HepG2 (cell line): ENCODE measurements around the gene KCNMA1. TPM values are rescaled to one million over a fixed set of nuclear protein-coding genes. Genes with fewer than 3 reads are reported as not detected.

ENCODE experiments used
- ATAC-seq: fragments of 200-7000 bp; cut with Tn5 transposase; 3 replicates; pipeline ENCODE4 v1.9.1; 2020; ENCODE audit warnings: mild to moderate bottlenecking, moderate library complexity
- BruUV-seq: library from RNA; stranded (reverse); fragments of 400-500 nt; replicated peaks from 2 replicates; lab custom pipeline; 2021; lab: Mats Ljungman, UMichigan
- CTCF ChIA-PET: fragments of 300-600 bp; formaldehyde crosslinking; extraction: SDS; loops from one replicate; lab custom pipeline; 2021; ENCODE audit warnings: low total read pairs, inconsistent platforms, low intra/inter-chr PET ratio; lab: Yijun Ruan, JAX
- POLR2A ChIA-PET: fragments of 350-600 bp; sonication (Branson Sonifier 250); formaldehyde crosslinking; loops from one replicate; lab custom pipeline; 2020; ENCODE audit warnings: antibody characterized with exemption, inconsistent platforms; lab: Yijun Ruan, JAX
- DNase-seq: peaks from one replicate; pipeline ENCODE4 v3.0.0-alpha.2; 2015; ENCODE audit warnings: low spot score
- FAIRE-seq: peaks from 3 replicates; lab custom pipeline; 2011; peaks lifted over from hg19 to GRCh38; lab: Jason Lieb, UNC
- H2AFZ ChIP-seq: one replicate; pipeline ENCODE4 v1.6.1; 2011; ENCODE audit warnings: low read length, inconsistent platforms
- H3K27ac ChIP-seq: fragments of 300-600 bp; 3 replicates; pipeline ENCODE4 v1.8.0; 2011; ENCODE audit warnings: mixed run types, mild to moderate bottlenecking, mixed read lengths, low read length, inconsistent platforms; ENCODE audit not compliant: insufficient read depth; ENCODE audit errors: extremely low read length
- H3K27me3 ChIP-seq, 2 experiments: fragments of 200-600 bp in 1 of 2; 2 replicates in 1 of 2; 3 replicates in 1 of 2; pipeline versions ENCODE4 v1.6.0 to v1.8.0; 2011; ENCODE audit warnings: low read length in 2 of 2, mild to moderate bottlenecking in 2 of 2, moderate library complexity in 2 of 2, inconsistent platforms in 1 of 2; ENCODE audit not compliant: insufficient read depth in 2 of 2, control insufficient read depth in 1 of 2
- H3K36me3 ChIP-seq, 2 experiments: fragments of 200-600 bp in 1 of 2; replicated peaks in 1 of 2; 2 replicates in 1 of 2; 3 replicates in 1 of 2; pipeline versions ENCODE4 v1.5.1 to v1.8.0; 2011; ENCODE audit warnings: low read length in 2 of 2, inconsistent platforms in 1 of 2; ENCODE audit not compliant: insufficient read depth in 2 of 2, control insufficient read depth in 1 of 2
- H3K4me1 ChIP-seq: 2 replicates; pipeline ENCODE4 v1.5.1; 2012; ENCODE audit warnings: low read length, inconsistent platforms; ENCODE audit not compliant: insufficient read depth
- H3K4me2 ChIP-seq: 2 replicates; pipeline ENCODE4 v1.6.0; 2011; ENCODE audit warnings: low read depth, low read length, inconsistent platforms
- H3K4me3 ChIP-seq, 3 experiments: fragments of 200-600 bp in 1 of 3; sonication (generic), shearing (Covaris generic) in 1 of 3; replicated peaks in 1 of 3; 2 replicates each; pipeline ENCODE4 v1.5.1; 2011 to 2016; ENCODE audit warnings: low read length in 3 of 3, inconsistent platforms in 2 of 3, low read depth in 2 of 3, mild to moderate bottlenecking in 2 of 3, control low read depth in 1 of 3, mixed read lengths in 1 of 3; ENCODE audit not compliant: insufficient read depth in 1 of 3
- H3K79me2 ChIP-seq: one replicate; pipeline ENCODE4 v1.6.1; 2011; ENCODE audit warnings: low read length, inconsistent platforms; ENCODE audit not compliant: insufficient read depth
- H3K9ac ChIP-seq: 2 replicates; pipeline ENCODE4 v1.6.0; 2011; ENCODE audit warnings: mild to moderate bottlenecking, low read depth, low read length, inconsistent platforms; ENCODE audit not compliant: insufficient read depth
- H3K9me3 ChIP-seq: 2 replicates; pipeline ENCODE4 v1.5.1; 2012; ENCODE audit warnings: mild to moderate bottlenecking, low read length
- H4K20me1 ChIP-seq: 2 replicates; pipeline ENCODE4 v1.6.0; 2011; ENCODE audit warnings: inconsistent platforms, mild to moderate bottlenecking, low read length, moderate library complexity; ENCODE audit not compliant: insufficient read depth
- GATAD1 ChIP-seq: IDR thresholded peaks from 2 replicates; pipeline ENCODE4 v1.6.1; 2016; ENCODE audit warnings: missing genetic modification reagents, missing compliant biosample characterization
- MED1 ChIP-seq: sonication (generic); formaldehyde crosslinking; IDR thresholded peaks from 2 replicates; pipeline ENCODE4 v1.4.0; 2020; ENCODE audit warnings: missing genetic modification reagents
- SRSF4 ChIP-seq: fragments of 200-400 bp; formaldehyde crosslinking; IDR thresholded peaks from one replicate; pipeline ENCODE4 v1.6.1; 2018; ENCODE audit warnings: mild to moderate bottlenecking, low read depth, low read length, moderate library complexity; ENCODE audit not compliant: poor library complexity, severe bottlenecking
- THAP8 ChIP-seq: sonication (generic); formaldehyde crosslinking; IDR thresholded peaks from 2 replicates; pipeline ENCODE4 v1.5.1; 2020; ENCODE audit warnings: missing genetic modification reagents, mild to moderate bottlenecking, borderline replicate concordance
- TIGD3 ChIP-seq: sonication (generic); formaldehyde crosslinking; IDR thresholded peaks from 2 replicates; pipeline ENCODE4 v1.5.1; 2020; ENCODE audit warnings: mild to moderate bottlenecking, missing genetic modification reagents, borderline replicate concordance
- ZFP1 ChIP-seq: IDR thresholded peaks from 2 replicates; pipeline ENCODE4 v1.6.1; 2016
- ZNF335 ChIP-seq: sonication (generic); formaldehyde crosslinking; IDR thresholded peaks from 2 replicates; pipeline ENCODE4 v1.4.0; 2020; ENCODE audit warnings: missing genetic modification reagents
- WGBS: methylation state at CpG from one replicate; pipeline ENCODE4 v1.1.6; 2017; ENCODE audit warnings: low lambda C conversion rate; 5-methylcytosine and 5-hydroxymethylcytosine counted together
- in situ Hi-C: cut with HindIII; loops from 2 replicates; pipeline ENCODE4 v1.10.0; 2017; ENCODE audit warnings: low pct_unique_long_range_greater_than_20kb; ENCODE audit not compliant: extremely low pct_ligation_motif_present
- intact Hi-C: fragments of 100-400 bp; cut with micrococcal nuclease; formaldehyde crosslinking; loops from one replicate; pipeline ENCODE4 v1.10.0; 2022; ENCODE audit not compliant: unreplicated experiment
- polyA plus RNA-seq, 8 experiments: library from polyadenylated mRNA; depleted of rRNA in 3 of 8; stranded (reverse) in 7 of 8; unstranded in 1 of 8; fragments of >200 nt; fragmentation: Illumina TruSeq in 4 of 8; extraction: Trizol in 4 of 8; gene quantifications; 2 replicates each; pipeline versions ENCODE4 v1.2.1 to v1.2.3, GENCODE V29; 2011 to 2016; ENCODE audit warnings: low read depth in 4 of 8, missing spikeins in 1 of 8, mixed read lengths in 1 of 8; ENCODE audit not compliant: insufficient read depth in 1 of 8
- total RNA-seq, 5 experiments: library from RNA; depleted of rRNA; stranded (reverse); fragments of >200 nt; fragmentation: Illumina TruSeq; extraction: Trizol; gene quantifications; 2 replicates each; pipeline ENCODE4 v1.2.3, GENCODE V29; 2016; ENCODE audit warnings: low read depth in 1 of 5
- TF ChIP-seq, protein P1 (sequence below): sonication (generic); formaldehyde crosslinking; IDR thresholded peaks from 2 replicates; pipeline ENCODE4 v1.4.0; 2020; ENCODE audit warnings: missing genetic modification reagents
- TF ChIP-seq, protein P2 (sequence below): sonication (generic); formaldehyde crosslinking; IDR thresholded peaks from 2 replicates; pipeline ENCODE4 v1.5.1; 2020; ENCODE audit warnings: mild to moderate bottlenecking, moderate library complexity, missing genetic modification reagents

KCNMA1 gene
- total and polyA plus RNA-seq, 2 of the 13 experiments (the other 11 are each of a cell fraction or from before 2014, with no cell fraction given) = 0.02 TPM; not detected in 1

DNA sequence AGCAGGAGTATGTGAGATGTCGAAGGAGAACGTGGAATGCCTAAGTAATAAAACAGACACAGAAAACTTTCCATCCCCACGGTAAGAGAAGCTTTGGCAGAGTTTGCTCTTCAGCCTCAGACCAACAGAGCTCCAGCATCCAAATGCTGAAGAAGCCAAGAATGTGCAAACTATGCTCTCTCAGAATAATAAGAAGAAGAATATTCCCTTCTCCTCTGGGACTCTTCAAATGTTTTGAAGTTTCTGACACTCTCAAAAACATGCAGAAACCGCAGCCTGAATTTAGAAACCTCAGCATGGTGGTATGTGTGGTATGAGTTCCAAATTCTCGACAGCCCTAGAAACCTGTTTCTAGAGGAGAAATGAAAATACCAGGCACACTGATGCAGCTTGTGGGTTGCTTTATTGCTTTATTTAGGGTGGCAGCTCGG, 113.3 kb downstream of the KCNMA1 start:
- in situ Hi-C loops = no loop called here
- DNase-seq (no peak), ATAC-seq (no peak), FAIRE-seq (no peak)
- intact Hi-C loops = no loop called here
- WGBS = 0% methylated on average over 6 of the region's 6 CpGs
- no peak overlapping the region for H3K4me2 ChIP-seq
- TF ChIP-seq, protein P1, sequence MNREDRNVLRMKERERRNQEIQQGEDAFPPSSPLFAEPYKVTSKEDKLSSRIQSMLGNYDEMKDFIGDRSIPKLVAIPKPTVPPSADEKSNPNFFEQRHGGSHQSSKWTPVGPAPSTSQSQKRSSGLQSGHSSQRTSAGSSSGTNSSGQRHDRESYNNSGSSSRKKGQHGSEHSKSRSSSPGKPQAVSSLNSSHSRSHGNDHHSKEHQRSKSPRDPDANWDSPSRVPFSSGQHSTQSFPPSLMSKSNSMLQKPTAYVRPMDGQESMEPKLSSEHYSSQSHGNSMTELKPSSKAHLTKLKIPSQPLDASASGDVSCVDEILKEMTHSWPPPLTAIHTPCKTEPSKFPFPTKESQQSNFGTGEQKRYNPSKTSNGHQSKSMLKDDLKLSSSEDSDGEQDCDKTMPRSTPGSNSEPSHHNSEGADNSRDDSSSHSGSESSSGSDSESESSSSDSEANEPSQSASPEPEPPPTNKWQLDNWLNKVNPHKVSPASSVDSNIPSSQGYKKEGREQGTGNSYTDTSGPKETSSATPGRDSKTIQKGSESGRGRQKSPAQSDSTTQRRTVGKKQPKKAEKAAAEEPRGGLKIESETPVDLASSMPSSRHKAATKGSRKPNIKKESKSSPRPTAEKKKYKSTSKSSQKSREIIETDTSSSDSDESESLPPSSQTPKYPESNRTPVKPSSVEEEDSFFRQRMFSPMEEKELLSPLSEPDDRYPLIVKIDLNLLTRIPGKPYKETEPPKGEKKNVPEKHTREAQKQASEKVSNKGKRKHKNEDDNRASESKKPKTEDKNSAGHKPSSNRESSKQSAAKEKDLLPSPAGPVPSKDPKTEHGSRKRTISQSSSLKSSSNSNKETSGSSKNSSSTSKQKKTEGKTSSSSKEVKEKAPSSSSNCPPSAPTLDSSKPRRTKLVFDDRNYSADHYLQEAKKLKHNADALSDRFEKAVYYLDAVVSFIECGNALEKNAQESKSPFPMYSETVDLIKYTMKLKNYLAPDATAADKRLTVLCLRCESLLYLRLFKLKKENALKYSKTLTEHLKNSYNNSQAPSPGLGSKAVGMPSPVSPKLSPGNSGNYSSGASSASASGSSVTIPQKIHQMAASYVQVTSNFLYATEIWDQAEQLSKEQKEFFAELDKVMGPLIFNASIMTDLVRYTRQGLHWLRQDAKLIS (CRISPR knock-in tag) = no peak
- no peaks in the 10 kb centered on the region for H3K36me3 ChIP-seq
- H3K4me3 ChIP-seq = no peak overlapping the region
- H4K20me1 ChIP-seq = no peaks in the 10 kb centered on the region
- no peaks in the 10 kb centered on the region; a peak in 1 of 5 replicates for H3K27me3 ChIP-seq
- ChIA-PET CTCF (no interaction called here), POLR2A (no interaction called here)
- H2AFZ ChIP-seq = no peak overlapping the region
- no peaks in the 10 kb centered on the region for H3K4me1 ChIP-seq
- no TSS peak for BruUV-seq
- H3K79me2 ChIP-seq = no peaks in the 10 kb centered on the region
- no peak overlapping the region for H3K9ac ChIP-seq
- H3K9me3 ChIP-seq = no peaks in the 10 kb centered on the region
- no peak overlapping the region for H3K27ac ChIP-seq

DNA sequence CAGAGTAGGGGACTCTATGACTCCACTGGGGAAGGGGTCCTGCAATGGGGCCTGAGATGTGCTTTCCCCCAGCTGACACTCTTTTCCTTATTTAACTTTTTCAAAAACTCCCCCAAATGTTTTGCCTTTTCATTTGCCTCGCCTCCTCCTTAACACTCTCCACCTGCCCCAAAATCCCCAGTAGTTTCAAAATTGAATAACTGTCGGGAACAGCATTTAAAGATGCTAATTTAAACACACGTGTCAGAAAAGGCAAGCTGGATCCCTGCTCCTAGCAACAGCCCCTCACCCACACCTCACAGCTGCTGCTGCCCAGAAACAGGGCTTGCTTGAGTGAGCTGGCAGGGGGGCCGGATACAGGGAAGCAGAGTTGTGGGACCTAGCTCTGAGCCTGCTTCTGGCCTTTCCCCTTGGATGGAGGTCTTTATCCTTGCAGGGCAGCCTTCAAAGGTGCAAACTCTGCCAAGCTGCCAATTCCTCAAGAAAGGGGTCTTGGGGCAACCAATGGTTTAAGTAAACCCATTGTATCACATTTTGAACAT, 115.3 kb downstream of the KCNMA1 start:
- POLR2A ChIA-PET = no interaction called here
- TF ChIP-seq TIGD3 (CRISPR knock-in tag) = no peak
- no peak for TF ChIP-seq SRSF4
- TF ChIP-seq MED1 (CRISPR knock-in tag) = no peak
- no peak for TF ChIP-seq GATAD1 (CRISPR knock-in tag)
- no peak for TF ChIP-seq ZFP1 (CRISPR knock-in tag)
- no peak for TF ChIP-seq THAP8 (CRISPR knock-in tag)
- TF ChIP-seq, protein P2, sequence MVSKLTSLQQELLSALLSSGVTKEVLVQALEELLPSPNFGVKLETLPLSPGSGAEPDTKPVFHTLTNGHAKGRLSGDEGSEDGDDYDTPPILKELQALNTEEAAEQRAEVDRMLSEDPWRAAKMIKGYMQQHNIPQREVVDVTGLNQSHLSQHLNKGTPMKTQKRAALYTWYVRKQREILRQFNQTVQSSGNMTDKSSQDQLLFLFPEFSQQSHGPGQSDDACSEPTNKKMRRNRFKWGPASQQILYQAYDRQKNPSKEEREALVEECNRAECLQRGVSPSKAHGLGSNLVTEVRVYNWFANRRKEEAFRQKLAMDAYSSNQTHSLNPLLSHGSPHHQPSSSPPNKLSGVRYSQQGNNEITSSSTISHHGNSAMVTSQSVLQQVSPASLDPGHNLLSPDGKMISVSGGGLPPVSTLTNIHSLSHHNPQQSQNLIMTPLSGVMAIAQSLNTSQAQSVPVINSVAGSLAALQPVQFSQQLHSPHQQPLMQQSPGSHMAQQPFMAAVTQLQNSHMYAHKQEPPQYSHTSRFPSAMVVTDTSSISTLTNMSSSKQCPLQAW (CRISPR knock-in tag) = no peak
- no peak for TF ChIP-seq ZNF335 (CRISPR knock-in tag)

More for the DNA sequence above, 115.3 kb downstream of the KCNMA1 start:
- Histone ChIP-seq H3K4me2 (no peak overlapping the region), H3K4me3 (no peak overlapping the region), H3K27me3 (no peaks in the 10 kb centered on the region; a peak in 2 of 5 replicates), H3K36me3 (no peaks in the 10 kb centered on the region), H3K27ac (no peak overlapping the region), H3K9me3 (no peaks in the 10 kb centered on the region), H4K20me1 (no peaks in the 10 kb centered on the region), H3K79me2 (no peaks in the 10 kb centered on the region), H3K9ac (no peak overlapping the region), H2AFZ (no peak overlapping the region), H3K4me1 (no peaks in the 10 kb centered on the region)
- in situ Hi-C loops (no loop called here), intact Hi-C loops (no loop called here)
- CTCF ChIA-PET = no interaction called here
- no peak for ATAC-seq
- DNase-seq = no peak
- no peak for FAIRE-seq
- 26% methylated on average over 4 of the region's 4 CpGs for WGBS
- BruUV-seq = no TSS peak
